GM20000 (cell line): ENCODE measurements around the gene PDPK1.
A peak's percentile ranks its signal among the peaks of the same experiment; 100 is the strongest.
"Not testable (repeated sequence)": the region's sequence is repeated elsewhere in the genome, so short reads cannot be mapped to it uniquely, and the experiment has no call there.

Experiments
- DNase-seq: peaks from one replicate; pipeline ENCODE4 v3.0.0; 2012; ENCODE audit warnings: low spot score
- CTCF ChIP-seq: IDR thresholded peaks from 2 replicates; pipeline ENCODE4 v1.5.1; 2012; ENCODE audit warnings: mild to moderate bottlenecking, control low read depth; ENCODE audit errors: extremely low read depth, missing control alignments

Gene PDPK1

GRCh38 chr16:2560131-2560797 is 22.4 kb downstream of the PDPK1 start:
- DNase-seq: not testable (repeated sequence)

- peak; percentile 23 for TF ChIP-seq CTCF
- DNase-seq: not testable (repeated sequence)
Observed at GRCh38 chr16:2560798-2561133, 22.9 kb downstream of the PDPK1 start.

- DNase-seq: not testable (repeated sequence)
Observed at GRCh38 chr16:2567506-2567905, 29.7 kb downstream of the PDPK1 start.

GRCh38 chr16:2568573-2568972 is 30.8 kb downstream of the PDPK1 start:
- DNase-seq: not testable (repeated sequence)

- not testable (repeated sequence) for DNase-seq
Observed at GRCh38 chr16:2572704-2573103, 34.9 kb downstream of the PDPK1 start.

GRCh38 chr16:2575839-2576238 is 38.0 kb downstream of the PDPK1 start:
- DNase-seq: not testable (repeated sequence)

GRCh38 chr16:2577044-2577443 is 39.2 kb downstream of the PDPK1 start:
- not testable (repeated sequence) for DNase-seq

- DNase-seq: not testable (repeated sequence)
Observed at GRCh38 chr16:2578905-2579304, 41.1 kb downstream of the PDPK1 start.

- DNase-seq: not testable (repeated sequence)
Observed at GRCh38 chr16:2580143-2580542, 42.3 kb downstream of the PDPK1 start.

- not testable (repeated sequence) for DNase-seq
Observed at GRCh38 chr16:2580818-2581217, 43.0 kb downstream of the PDPK1 start.

- DNase-seq: no peak
- TF ChIP-seq CTCF: no peak
Observed at GRCh38 chr16:2584729-2585650, 47.2 kb downstream of the PDPK1 start.

GRCh38 chr16:2585651-2586081 is 47.8 kb downstream of the PDPK1 start:
- DNase-seq: no peak
- no peak for TF ChIP-seq CTCF
